Endothelial cell of umbilical vein (primary cell): Measurements from ENCODE around the gene IFITM10. TPM values are rescaled to one million over a fixed set of nuclear protein-coding genes. Genes with fewer than 3 reads are reported as not detected.

Experiments used
- BruUV-seq: library from RNA; stranded (reverse); fragments of 400-500 nt; replicated peaks from 2 replicates; lab custom pipeline; 2021; lab: Mats Ljungman, UMichigan
- CTCF ChIA-PET: fragments of 300-600, 350-600 bp; sonication (Branson Sonifier 250); formaldehyde crosslinking; loops from one replicate; lab custom pipeline; 2021; ENCODE audit warnings: antibody characterized with exemption, inconsistent platforms; lab: Charles Lee
- POLR2A ChIA-PET: fragments of 300-600, 350-600 bp; sonication (Branson Sonifier 250); formaldehyde crosslinking; loops from one replicate; lab custom pipeline; 2021; ENCODE audit warnings: antibody characterized with exemption, inconsistent platforms; lab: Charles Lee
- DNase-seq: peaks from one replicate; pipeline ENCODE4 v3.0.0-alpha.2; 2011; ENCODE audit warnings: low read depth, low spot score
- FAIRE-seq: peaks from 2 replicates; lab custom pipeline; 2011; peaks lifted over from hg19 to GRCh38; lab: Jason Lieb, UNC
- H2AFZ ChIP-seq: 2 replicates; pipeline ENCODE4 v1.6.0; 2012; ENCODE audit warnings: low read depth, low read length, control low read depth, inconsistent platforms
- H3K27ac ChIP-seq: 2 replicates; pipeline ENCODE4 v1.5.1; 2011; ENCODE audit warnings: low read depth, mild to moderate bottlenecking, control low read depth, low read length, moderate library complexity; ENCODE audit not compliant: insufficient read depth
- H3K27me3 ChIP-seq, 2 experiments: 2 replicates each; pipeline versions ENCODE4 v1.6.0 to v1.6.1; 2011; ENCODE audit warnings: low read length in 2 of 2, mixed read lengths in 1 of 2; ENCODE audit not compliant: control insufficient read depth in 2 of 2, insufficient read depth in 2 of 2
- H3K36me3 ChIP-seq, 2 experiments: 2 replicates in 1 of 2; 3 replicates in 1 of 2; pipeline ENCODE4 v1.5.1; 2011; ENCODE audit warnings: low read length in 2 of 2, mild to moderate bottlenecking in 1 of 2, moderate library complexity in 1 of 2; ENCODE audit not compliant: control insufficient read depth in 2 of 2, insufficient read depth in 2 of 2; ENCODE audit errors: extremely low read depth in 1 of 2
- H3K4me1 ChIP-seq: 3 replicates; pipeline ENCODE4 v1.5.1; 2011; ENCODE audit warnings: mild to moderate bottlenecking, low read length; ENCODE audit not compliant: control insufficient read depth, insufficient read depth; ENCODE audit errors: extremely low read depth
- H3K4me2 ChIP-seq: 2 replicates; pipeline ENCODE4 v1.6.1; 2011; ENCODE audit warnings: low read length, control low read depth, mixed read lengths; ENCODE audit not compliant: insufficient read depth
- H3K4me3 ChIP-seq, 3 experiments: fragments of 200-600 bp in 1 of 3; sonication (generic), shearing (Covaris generic) in 1 of 3; replicated peaks in 1 of 3; 2 replicates each; pipeline ENCODE4 v1.5.1; 2011 to 2016; ENCODE audit warnings: control low read depth in 3 of 3, low read length in 3 of 3, mild to moderate bottlenecking in 2 of 3, inconsistent platforms in 1 of 3, low read depth in 1 of 3, moderate library complexity in 1 of 3; ENCODE audit not compliant: insufficient read depth in 1 of 3
- H3K79me2 ChIP-seq: 2 replicates; pipeline ENCODE4 v1.6.0; 2012; ENCODE audit warnings: low read length, inconsistent platforms; ENCODE audit not compliant: control insufficient read depth, insufficient read depth
- H3K9ac ChIP-seq: replicated peaks from 2 replicates; pipeline ENCODE3; 2011; ENCODE audit warnings: low read length, control low read depth; ENCODE audit not compliant: insufficient read depth; ENCODE audit errors: extremely low read depth
- H3K9me1 ChIP-seq: replicated peaks from 3 replicates; pipeline ENCODE4 v1.6.0; 2011; ENCODE audit warnings: mild to moderate bottlenecking, low read length; ENCODE audit not compliant: control insufficient read depth, insufficient read depth; ENCODE audit errors: extremely low read depth
- H3K9me3 ChIP-seq: replicated peaks from 2 replicates; pipeline ENCODE4 v1.5.1; 2012; ENCODE audit warnings: low read length, inconsistent platforms; ENCODE audit not compliant: control insufficient read depth, insufficient read depth
- H4K20me1 ChIP-seq: replicated peaks from 2 replicates; pipeline ENCODE3; 2011; ENCODE audit warnings: mild to moderate bottlenecking, low read length; ENCODE audit not compliant: control insufficient read depth, insufficient read depth; ENCODE audit errors: extremely low read depth
- CTCF ChIP-seq, 2 donors: IDR thresholded peaks; 1 replicate in 1 of 2; 2 replicates in 1 of 2; pipeline ENCODE4 v1.5.1; 2011; ENCODE audit warnings: low read length in 2 of 2, mild to moderate bottlenecking in 2 of 2, moderate library complexity in 2 of 2, control low read depth in 1 of 2, inconsistent platforms in 1 of 2, low read depth in 1 of 2; ENCODE audit not compliant: insufficient read depth in 1 of 2; ENCODE audit errors: extremely low read depth in 1 of 2
- EZH2 ChIP-seq: IDR thresholded peaks from 2 replicates; pipeline ENCODE4 v1.6.1; 2012; ENCODE audit warnings: borderline replicate concordance, low read depth, mild to moderate bottlenecking, moderate library complexity, low read length, inconsistent platforms; ENCODE audit not compliant: severe bottlenecking
- FOS ChIP-seq: IDR thresholded peaks from 2 replicates; pipeline ENCODE4 v1.6.1; 2011; ENCODE audit warnings: mild to moderate bottlenecking, low read length, moderate library complexity, borderline replicate concordance; ENCODE audit not compliant: insufficient read depth
- GATA2 ChIP-seq: IDR thresholded peaks from 2 replicates; pipeline ENCODE4 v1.7.0; 2011; ENCODE audit warnings: low read depth, mild to moderate bottlenecking, moderate library complexity, mixed read lengths, low read length; ENCODE audit not compliant: insufficient read length, insufficient read depth
- JUN ChIP-seq: IDR thresholded peaks from 2 replicates; pipeline ENCODE4 v1.6.1; 2011; ENCODE audit warnings: borderline replicate concordance, low read depth; ENCODE audit not compliant: insufficient read length, insufficient read depth
- MAX ChIP-seq: IDR thresholded peaks from 2 replicates; pipeline ENCODE4 v1.6.1; 2011; ENCODE audit not compliant: insufficient read depth, insufficient read length
- MYC ChIP-seq: IDR thresholded peaks from one replicate; pipeline ENCODE4 v1.6.1; 2011; ENCODE audit warnings: mild to moderate bottlenecking, low read depth, low read length
- POLR2A ChIP-seq: IDR thresholded peaks from 2 replicates; pipeline ENCODE4 v1.6.1; 2012; ENCODE audit warnings: low read depth, mild to moderate bottlenecking, control low read depth, low read length
- POLR2AphosphoS5 ChIP-seq: IDR thresholded peaks from 2 replicates; pipeline ENCODE4 v1.6.1; 2012; ENCODE audit warnings: low read depth, mild to moderate bottlenecking, control low read depth, low read length, moderate library complexity; ENCODE audit not compliant: insufficient read depth
- dilution Hi-C: fragments of 300-500 bp; cut with MboI; formaldehyde crosslinking; loops from one replicate; pipeline ENCODE4 v1.15.0; 2019; ENCODE audit warnings: low sequenced_read_pairs; ENCODE audit not compliant: extremely low pct_ligation_motif_present
- intact Hi-C: fragments of 100-400 bp; cut with micrococcal nuclease; formaldehyde crosslinking; loops from one replicate; pipeline ENCODE4 v1.10.0; 2022
- polyA plus RNA-seq, 4 experiments: library from polyadenylated mRNA; depleted of rRNA in 3 of 4; stranded (reverse) in 3 of 4; unstranded in 1 of 4; fragments of >200 nt; gene quantifications; 2 replicates each; pipeline versions ENCODE4 v1.2.1 to v1.2.3, GENCODE V29; 2011 to 2012; ENCODE audit warnings: missing spikeins in 1 of 4
- total RNA-seq: library from RNA; stranded (reverse); gene quantifications from 2 replicates; pipeline ENCODE4 v1.2.3, GENCODE V29; 2021

The IFITM10 gene
- total and polyA plus RNA-seq, 2 donors (not counting 3 experiments of a cell fraction or from before 2014, with no cell fraction given) = 0.04 to 0.66 TPM

- TF ChIP-seq POLR2A (no peak), MAX (no peak), JUN (no peak), CTCF (IDR thresholded peaks at IDR 0.05; ENCODE audit: extremely low read depth in 1 of 2, insufficient read depth in 1 of 2, low read depth in 1 of 2, low read length in 2 of 2) (no peak), MYC (no peak), POLR2AphosphoS5 (no peak), FOS (no peak), EZH2 (no peak), GATA2 (no peak)
- ChIA-PET CTCF (no interaction called here), POLR2A (no interaction called here)
- DNase-seq = no peak
- Histone ChIP-seq H3K4me2 (no peak overlapping the region), H3K27me3 (no peaks in the 10 kb centered on the region), H2AFZ (no peak overlapping the region), H3K9ac (no peak overlapping the region), H3K4me1 (no peaks in the 10 kb centered on the region), H3K36me3 (no peaks in the 10 kb centered on the region), H3K4me3 (no peak overlapping the region), H3K9me3 (no peaks in the 10 kb centered on the region), H3K79me2 (no peaks in the 10 kb centered on the region), H4K20me1 (no peaks in the 10 kb centered on the region), H3K9me1 (no peaks in the 10 kb centered on the region), H3K27ac (no peak overlapping the region)
- dilution Hi-C loops = no loop called here
- BruUV-seq = no TSS peak
- no peak for FAIRE-seq
- intact Hi-C loops = no loop called here
Measured at GRCh38 chr11:1741741-1742140, 8.7 kb downstream of the IFITM10 start.
